AML-193 (cell line): ENCODE results near the gene C1orf74.
A peak's percentile ranks its signal among the peaks of the same experiment; 100 is the strongest.

Source experiments
- DNase-seq, 2 experiments: peaks; one replicate each; lab custom pipeline; 2025; lab: John Stamatoyannopoulos, UW

Gene C1orf74

DNA sequence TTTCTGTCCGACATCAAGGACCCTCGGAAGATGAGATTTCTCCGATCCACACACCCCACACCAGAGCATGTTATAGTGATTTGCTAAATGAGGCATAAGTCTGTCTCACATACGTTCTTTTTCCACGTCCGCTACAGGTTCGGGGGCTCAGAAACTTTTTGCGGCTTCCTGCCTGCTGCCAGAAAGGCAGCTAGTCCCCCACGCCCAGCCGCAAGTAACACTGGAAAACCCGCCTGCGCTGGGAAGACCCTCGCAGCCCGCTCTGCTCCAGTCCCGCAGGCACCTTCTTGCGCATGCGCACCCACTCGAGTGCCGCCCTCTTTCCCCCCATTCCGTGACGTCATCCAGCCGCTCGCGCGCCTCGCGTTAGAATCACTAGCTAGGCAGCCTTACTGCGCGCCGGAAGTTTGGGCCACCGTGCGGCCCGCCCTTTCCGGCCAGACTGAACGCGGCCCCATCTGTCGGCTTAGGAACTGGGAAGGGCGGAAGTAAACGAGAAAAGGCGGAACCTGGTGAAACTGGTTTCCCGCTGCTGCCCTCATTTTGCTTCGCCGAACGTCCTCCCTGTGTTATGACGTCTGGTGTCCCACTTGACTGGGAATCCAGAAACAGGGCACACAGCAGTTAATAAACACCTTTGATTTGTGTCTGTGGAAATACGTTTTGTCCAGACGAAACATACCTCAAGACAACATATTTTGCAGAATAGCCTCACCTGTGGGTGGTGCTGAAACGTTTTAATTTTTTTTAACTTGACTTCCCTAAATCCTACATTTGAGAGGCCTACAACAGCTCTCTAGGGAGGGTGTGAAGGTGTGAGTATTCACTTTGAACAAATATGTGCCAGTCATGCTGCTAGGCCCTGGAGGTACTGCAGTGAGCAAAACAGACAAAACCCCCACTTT, at the start of gene C1orf74:
TSS of gene C1orf74 (minus strand) at position 295 of the 905 bp plus-strand sequence. CDS start 925 bp downstream, outside the sequence.
- peak; percentile 92 to 93 for DNase-seq

DNA sequence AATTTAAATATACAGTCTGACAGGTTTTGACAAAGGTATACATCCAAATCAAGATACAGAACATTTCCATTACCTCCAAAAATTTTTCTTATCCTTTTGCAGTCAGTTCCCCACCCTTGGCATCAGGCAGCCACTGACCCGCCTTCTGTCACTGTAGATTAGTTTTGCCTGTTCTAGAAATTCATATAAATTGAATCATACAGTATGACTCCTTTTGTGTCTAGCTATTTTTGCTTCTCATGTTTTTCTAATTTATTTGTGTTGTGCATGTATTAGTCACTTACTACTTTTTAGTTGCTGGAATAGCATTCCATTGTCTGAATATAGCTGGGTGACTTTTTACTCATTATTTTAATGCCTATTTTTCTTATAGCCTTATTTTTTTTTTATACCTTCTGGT, 47.3 kb upstream of the C1orf74 start:
- no peak for DNase-seq

DNA sequence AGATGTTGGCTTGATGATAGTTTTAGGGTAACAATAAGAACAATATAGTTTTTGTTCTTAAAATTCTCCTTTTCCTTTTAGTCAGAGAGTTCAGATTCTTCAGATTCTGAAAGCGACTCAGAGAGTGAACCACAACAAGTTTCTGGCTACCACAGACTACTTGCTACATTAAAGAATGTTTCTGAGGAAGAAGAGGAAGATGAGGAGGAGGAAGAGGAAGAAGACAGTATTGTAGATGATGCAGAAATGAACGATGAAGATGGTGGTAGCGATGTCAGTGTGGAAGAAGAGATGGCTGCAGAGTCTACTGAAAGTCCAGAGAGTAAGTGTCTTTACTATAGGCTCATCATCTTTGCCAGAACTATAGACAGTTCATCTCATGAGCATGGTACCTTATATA, 46.4 kb upstream of the C1orf74 start:
- DNase-seq, result no peak

DNA sequence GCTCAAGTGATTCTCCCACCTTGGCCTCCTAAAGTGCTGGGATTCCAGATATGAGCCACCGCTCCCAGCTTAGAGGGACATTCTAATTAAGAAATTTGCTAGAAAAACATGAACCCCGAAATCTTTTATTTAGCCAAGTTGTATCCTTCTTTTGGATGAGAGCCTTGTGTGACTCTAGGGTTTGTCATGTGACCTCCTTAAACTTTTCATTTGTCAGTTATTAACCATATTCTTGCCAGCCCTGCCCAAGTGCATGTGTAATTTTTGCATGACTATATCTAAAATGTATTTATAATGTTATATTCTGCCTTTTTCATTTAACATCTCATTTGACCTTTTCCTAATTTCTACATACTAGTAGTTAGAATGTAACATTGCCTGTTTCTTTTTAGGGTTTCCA, 45.4 kb upstream of the C1orf74 start:
- no peak for DNase-seq

DNA sequence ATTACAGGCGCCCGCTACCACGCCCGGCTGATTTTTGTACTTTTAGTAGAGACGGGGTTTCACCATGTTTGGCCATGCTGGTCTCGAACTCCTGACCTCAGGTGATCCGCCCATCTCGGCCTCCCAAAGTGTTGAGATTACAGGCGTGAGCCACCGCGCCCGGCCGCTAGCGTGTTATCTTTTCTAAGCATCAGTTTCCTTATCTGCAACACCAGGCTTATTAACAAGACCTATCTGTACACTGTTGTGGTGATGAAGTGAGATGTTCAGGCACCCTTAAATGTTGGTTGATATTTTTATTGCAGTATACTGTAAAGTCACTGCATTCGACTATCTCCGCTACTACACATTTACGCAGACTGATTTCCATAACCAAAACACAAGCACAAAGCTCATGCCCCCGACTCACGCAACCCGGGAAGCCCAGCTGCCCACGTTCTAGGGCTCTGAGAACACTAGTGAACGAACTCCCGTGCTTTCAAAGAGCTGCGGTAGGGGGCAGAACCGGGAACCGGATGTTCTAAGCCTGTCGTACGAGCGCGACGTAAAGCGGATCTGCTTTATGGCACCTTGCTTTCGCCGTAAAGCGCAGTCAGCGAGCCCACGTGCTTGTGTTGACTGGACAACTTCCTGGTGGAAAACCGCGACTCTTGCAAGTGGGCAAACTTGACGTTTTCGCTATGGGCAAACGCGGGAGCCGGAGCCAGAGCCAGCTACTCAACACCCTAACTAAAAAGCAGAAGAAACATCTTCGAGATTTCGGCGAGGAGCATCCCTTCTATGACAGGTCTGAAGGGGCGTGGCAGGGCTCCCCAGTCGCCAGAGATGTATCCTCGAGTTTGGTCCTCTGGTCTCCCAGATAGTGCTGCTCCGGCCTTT, 43.3 kb upstream of the C1orf74 start, which contains the start of gene UTP25:
TSS of gene UTP25 (plus strand) at position 589 of the 879 bp plus-strand sequence. CDS start at position 681, 92 bp downstream.
- DNase-seq, result peak; percentile 95 to 96

DNA sequence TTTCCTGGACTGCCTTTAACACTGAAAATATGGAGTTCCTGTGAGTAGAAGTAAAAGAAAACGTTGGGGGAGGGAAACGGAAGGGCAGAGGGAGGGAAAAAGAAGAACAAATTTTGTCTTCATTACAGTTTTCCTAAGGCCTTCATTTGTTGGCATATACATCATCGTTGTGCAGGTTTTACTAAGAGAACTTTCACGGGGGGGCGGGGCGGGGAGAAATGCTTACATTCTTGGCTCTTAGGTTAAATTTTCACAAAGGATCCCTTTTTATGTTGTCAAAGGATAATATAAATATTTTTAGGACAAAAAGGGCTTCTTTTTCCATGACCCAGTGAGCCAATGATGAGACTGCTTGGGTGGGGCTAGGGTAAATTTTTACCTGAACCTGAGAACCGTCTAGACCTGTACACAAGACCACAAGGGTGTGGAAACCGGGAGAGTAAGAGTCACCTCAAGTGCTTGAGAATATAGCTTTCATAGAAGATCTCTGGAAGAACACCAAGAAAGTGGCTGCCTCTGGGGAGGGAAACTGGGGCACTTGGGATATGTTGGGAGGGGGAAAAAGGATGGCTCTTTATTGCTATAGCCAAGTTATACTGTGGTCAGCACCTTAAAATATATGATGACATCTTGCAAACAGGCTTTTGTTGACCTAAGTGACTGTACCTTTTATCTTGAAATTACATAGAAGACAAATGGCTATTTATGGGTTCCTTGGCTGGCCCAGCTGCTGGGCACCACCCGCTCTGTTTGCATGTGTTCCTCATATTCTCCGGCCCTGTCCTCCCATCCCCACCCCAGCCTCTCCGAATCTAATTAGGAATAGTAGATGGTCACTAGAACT, 41.5 kb upstream of the C1orf74 start:
- no peak for DNase-seq

DNA sequence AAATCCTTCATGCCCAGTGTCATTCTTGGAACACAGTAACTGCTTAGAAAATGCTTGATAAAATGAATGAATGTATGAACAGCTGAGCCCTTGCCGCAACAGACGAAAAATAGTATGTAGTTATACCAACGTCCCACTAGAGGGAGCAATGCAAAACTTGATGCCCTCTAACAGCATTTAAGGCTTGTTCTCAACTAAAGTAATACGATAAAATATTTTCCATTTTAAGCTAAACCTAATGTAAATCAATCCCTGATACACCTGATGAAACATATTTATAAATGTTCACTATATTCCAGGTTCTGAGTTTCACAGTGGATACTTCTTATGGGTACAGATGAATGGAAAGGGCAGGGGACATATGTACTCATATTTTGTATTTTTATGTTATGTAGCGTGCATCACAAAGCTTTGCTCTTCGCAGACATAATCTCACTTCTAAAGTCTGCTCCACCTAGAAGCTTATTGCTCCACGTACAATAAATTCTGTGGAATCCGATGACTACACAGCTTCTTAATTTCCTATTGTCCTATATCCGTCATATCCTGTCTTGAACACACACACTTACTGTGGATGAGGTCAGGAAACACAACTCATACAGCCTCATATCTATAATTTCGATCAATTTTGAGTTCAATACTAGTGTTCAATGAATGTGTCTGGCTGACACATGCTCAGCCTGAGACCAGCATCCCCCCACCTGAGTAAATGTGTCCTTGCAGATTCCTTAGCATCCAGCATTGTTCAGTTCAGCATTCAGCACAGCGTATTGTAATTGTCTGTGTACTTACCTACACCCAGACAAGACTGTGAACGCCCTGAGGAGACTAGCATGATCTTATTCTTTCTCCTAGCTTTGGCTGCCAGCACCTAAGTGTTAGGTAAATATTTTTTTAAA, 39.0 kb upstream of the C1orf74 start:
- DNase-seq, result peak; percentile 52 to 60

DNA sequence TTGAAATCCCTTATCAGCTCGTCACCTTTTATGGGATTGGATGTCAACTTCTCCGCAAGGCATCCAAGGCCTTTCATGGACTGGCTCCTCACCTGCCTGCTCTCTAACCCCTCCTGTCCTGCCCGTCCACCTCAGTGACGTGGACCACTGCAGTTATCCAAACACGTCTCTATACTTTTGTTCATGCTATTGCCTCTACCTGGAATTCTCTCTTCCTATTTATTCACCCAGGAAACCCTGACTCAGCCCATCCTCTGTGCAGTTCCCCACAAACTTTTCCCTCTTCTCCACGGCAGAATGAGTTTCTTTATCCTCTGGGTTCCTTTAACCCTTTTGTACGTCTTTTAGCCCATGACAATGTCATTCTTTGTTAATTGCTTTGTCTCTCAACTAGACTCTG, 38.3 kb upstream of the C1orf74 start:
- DNase-seq, result no peak

DNA sequence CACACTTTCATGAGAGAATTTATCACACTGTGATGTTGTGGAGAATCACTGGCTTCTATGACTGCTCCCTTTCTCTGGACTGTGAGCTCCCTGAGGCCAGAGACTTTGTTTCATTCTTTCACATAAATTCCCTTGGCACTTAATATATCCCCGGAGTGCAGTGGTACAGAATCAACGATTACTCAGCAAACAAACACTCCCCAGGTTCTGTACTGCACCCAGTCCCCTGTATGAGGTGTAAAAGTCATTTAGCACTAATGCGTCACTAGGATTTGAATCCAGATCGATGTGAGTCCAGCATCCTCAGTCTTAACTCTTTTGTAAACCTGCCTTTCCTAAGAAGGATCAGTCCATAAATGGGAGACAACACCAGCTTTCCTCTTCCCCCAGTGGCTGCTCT, 36.6 kb upstream of the C1orf74 start:
- no peak for DNase-seq

DNA sequence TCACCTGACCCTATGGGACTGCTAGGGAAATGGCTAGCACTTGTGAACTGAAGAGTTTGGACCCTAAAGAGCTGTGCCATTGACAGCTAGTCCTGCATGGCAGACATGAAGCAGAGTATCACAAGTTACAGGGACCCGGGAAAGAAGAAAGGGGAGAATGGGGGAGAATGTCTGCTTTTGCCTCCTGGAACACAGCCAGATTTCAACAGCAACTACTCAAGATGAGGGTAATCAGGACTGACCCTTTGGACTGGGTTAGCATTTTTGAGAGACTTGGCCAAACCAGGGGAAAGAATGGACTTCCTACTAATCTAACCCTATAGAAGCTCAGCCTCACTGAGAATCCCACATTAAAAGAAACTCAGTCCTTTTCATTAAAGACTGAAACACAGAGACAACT, 34.7 kb upstream of the C1orf74 start:
- DNase-seq, result no peak

DNA sequence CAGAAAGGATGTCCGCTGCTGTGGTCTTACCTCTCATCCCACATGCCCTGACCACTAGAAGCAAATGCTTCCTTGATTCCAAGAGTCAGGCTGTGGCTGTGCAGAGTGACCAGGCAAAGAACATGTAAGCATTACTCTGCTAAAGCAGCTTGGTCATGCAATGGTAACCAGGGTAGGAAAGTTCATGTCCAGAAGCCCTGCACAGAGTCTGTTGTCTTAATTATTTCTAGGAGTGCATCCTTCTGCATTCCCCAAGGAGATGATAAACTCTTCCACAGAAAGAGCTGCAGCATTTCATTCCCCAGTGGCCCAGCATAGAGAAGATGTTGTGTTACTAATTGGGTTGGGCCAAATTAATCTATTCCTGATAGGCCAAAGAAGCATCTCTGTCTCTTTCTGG, 33.3 kb upstream of the C1orf74 start:
- DNase-seq, result no peak

DNA sequence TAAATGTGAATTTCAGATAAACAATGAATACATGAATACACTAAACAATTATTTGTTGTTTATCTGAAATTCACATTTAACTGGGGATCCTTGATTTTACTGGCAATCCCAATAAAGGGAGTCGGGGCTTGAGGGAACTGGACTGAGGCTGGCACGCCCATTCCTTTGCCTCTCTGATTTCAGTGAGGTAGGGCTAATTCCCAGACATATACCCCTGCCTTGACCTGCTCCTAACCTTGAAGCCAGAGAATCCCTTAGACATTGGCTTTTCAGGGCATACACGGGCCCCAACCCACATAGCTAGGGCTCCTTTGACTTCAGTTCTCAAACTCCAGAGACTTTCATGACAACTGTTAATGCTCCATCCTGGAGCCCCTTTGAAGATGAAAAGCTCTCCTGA, 32.6 kb upstream of the C1orf74 start:
- DNase-seq, result no peak

DNA sequence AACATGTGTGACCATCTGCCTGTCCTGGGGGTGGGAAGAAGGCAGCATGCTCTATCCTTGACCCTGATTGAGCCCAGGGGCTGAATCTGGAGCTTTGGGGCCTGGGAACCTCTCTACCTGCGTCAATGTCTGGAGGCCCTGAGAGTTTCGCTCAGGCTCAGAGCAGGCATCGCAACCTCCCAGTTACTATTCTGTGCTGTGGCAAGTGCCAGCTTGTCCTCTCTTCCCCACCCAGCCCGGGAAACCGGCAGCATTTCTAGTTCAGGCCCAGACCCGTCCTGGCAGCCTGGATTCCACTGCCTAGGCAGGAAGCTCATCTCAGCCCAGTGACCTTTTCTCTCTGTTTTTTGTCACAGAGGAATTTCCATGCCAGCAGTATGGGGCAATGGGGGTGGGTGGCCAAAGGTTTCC, 31.6 kb upstream of the C1orf74 start:
- DNase-seq, result no peak

DNA sequence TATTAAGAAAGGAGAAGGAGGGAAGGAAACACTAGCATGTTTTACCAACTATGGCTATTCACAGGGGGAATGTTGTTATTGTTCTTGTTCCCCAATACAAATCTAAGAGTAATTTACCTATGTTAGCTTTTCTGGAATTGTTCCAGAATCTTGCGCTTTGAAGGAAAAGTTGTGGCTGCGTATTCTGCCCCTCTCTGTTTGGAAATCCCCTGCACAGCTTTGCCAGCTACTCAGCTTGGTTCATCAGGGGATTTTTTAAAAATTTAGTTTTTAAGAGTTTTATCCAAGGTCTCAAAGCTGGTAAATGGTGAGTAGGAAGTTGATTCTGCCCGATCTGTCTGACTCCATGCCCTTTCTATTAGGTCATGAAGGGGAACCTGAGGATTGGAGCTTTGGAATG, 31.1 kb upstream of the C1orf74 start:
- DNase-seq, result no peak

DNA sequence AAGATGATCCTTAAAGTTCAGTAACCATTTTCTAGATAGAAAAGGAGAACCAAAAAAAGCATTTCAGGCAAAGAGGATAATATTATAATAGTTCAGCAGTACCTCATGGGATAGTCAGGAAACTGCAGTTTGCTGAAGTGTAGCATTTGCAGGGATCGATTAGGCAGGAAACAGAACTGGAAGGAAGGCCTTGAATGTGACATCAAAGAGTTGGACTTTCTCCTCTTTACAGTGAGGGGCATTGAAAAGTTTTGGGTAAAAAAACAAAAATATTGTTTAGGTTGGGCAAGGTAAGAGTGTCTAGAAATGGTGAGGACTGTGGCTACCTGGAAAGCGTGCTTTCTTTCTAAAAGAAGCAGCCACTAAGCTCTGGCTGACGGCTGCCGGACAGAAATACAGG, 29.5 kb upstream of the C1orf74 start:
- DNase-seq, result no peak

DNA sequence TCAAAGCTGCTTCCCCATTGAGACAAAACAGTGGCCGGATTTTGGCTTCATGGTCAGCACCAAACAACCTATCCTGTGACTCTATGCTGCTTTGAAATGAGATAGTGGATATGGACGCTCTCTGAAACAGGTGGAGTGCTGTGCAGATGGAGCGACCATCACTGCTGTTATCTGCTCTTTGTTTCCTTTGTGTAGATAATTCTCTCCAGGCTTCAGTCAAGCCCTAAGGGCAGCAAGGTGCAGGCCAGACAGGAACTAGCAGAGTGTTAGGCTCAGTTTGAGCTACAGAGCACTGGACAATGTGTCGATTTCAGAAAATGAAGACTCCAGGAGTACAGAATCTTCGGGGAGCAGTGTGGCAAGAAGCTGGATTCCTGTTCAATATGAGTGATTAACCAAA, 26.4 kb upstream of the C1orf74 start:
- no peak for DNase-seq

DNA sequence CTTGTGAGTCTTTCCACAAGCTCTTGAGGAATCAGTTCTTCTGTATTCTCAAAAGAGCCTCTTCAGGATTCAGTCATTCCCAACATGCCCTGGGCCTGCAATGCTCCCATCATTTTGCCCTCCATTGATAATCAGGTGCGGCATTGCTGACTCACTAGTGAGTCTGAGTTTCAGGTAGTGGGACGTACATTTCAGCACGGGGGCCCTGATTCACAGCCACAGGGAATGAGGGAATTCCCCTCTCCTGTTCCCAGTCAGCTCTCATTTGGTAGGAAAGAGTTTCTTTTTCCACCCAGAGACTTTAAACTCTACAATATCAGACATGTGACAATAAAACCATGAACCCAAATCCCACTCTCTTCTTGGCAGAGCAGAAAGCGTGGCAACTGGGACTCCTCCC, 25.3 kb upstream of the C1orf74 start:
- DNase-seq, result no peak

DNA sequence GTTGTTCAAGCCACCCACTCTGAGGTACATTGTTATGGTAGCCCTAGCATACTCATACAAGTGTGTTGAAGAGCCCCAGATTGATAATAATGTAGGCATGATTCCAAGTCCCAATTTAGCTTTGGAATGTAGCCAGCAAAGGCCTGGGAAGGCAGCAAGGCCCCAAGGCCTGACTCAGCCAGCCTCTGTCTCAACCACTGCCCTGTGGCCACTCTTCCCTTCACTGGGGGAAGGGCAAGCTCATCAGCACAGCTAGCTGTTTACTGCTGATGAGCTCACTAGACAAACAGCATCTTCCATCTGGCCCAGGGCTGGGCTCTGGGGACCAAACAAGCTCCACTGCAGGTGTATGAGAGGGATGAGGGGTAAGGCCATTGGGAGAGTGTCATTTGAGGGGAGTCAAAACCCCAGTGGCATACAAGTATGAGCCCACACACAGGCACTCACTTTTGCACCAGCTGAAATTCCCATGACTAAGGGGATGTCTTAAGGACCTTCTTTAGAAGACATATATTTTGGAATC, 23.8 kb upstream of the C1orf74 start:
- no peak for DNase-seq

DNA sequence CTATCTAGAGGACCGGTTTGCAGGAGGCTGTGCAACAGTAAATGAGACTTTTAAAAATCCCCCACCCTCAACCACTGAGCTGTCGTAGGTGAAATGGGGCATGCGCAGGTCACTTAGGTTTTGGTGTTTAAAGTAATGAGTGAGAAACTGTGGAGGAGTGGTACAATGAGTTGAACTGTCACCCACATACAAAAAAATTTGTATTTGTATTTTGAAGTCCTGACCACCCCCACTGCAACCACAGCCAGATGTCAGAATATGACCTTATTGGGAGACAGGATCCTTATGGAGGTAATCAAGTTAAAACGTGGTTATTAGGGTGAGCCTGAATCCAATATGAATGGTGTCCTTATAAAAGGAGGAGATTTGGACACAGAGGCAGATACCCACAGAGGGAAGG, 23.1 kb upstream of the C1orf74 start:
- DNase-seq, result no peak

DNA sequence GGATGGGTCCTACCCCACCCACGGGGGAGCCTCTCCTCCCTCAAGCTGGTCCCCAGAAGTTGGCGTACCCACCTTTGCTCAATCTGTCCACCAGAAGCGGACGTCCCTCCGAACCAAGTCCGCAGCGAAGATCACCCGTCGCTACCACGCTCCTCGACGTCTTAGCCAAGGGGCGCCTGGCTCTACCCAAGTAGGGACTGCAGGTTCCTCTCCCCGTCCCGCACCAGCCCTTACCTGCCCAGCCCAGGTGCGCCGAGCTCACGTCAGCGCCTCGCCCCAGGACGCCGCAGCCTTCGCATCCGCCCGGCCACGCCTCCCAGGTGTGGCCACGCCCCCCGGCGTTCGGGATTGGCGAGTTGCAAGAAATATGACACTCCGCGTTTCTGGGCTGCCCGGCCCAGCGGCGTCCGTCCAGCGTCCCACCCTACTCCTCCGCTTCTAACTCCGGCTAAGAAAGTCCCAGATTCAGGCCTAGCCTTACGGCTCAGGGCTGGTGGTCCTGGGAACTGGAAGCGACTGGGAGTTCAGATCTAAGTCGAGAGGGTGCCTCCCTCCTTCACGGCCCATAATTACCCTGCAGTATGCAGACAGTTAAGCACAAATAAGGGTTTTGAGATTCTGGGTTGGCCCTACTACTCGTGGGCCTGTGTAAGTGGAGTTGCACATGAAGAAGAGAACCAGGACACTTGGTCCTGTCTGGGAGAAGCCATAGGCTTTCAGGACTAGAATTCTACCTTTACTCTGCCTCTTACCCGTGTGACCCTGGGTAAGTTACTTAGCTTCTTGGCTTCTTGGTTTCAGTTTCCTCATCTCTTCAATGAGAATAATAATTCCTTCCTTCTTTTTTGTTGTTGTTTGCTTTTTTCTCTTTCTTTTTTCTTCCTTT, 21.8 kb upstream of the C1orf74 start, which contains the start of gene IRF6:
TSS of gene IRF6 (minus strand) at position 268 of the 886 bp plus-strand sequence. CDS start 4,729 bp downstream, outside the sequence.
- DNase-seq, result no peak
